WI38 (cell line): ENCODE data around the gene VPS4B.

Experiments
- H3K4me3 ChIP-seq: 2 replicates; pipeline ENCODE4 v1.5.1; 2011; ENCODE audit warnings: low read depth, mild to moderate bottlenecking, control low read depth, low read length
- CTCF ChIP-seq: IDR thresholded peaks from 2 replicates; pipeline ENCODE4 v1.5.1; 2012; ENCODE audit warnings: low read depth, mild to moderate bottlenecking, control low read depth, low read length

Gene VPS4B

GRCh38 chr18:63422087-63422863, at the start of gene VPS4B:
Gene VPS4B (minus strand): TSS chr18:63422476. CDS start chr18:63422259, 217 bp downstream.
- peak within 1 kb of the TSS; percentile 94 for H3K4me3 ChIP-seq
- no peak for TF ChIP-seq CTCF

DNA sequence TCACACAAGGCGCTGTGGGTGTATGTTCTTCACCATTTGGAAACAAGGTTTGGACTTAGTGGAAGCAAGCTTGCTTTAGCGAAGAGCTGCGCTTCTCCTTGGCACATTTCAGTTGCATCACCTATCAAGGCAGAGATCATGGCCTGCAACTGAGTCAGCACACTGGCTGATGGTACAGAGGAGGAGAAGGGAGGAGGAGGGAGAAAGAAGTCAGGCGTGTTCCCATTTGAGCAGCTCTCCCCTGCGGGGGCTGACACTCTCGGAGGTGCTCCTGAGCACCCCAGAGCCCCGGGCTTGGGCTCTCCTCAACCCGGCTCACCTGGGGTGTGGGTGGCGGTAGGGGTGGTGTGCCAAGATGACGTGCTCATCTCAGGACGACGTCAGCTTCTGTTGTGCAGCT, 48.5 kb upstream of the VPS4B start:
- no peak overlapping the region for H3K4me3 ChIP-seq
- TF ChIP-seq CTCF, result no peak

- no peak overlapping the region for H3K4me3 ChIP-seq
- TF ChIP-seq CTCF, result no peak
These were observed 46.3 kb upstream of the VPS4B start for GRCh38 chr18:63468575-63468974.

DNA sequence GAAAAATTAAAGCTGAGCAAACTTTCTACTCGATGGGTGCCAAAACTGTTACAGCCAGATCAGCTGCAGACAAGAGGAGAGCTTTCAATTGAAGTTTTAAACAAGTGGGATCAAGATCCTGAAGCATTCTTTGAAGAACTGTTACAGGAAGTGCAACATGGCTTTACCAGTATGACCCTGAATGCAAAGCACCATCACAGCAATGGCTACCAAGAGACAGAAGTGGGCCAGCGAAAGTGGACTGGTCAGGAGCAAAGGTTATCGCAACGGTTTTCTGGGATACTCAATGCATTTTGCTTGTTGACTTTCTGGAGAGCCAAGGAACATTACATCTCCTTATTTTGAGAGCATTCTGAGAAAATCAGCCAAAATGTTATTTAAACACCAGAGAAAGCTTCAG, 45.4 kb upstream of the VPS4B start:
- TF ChIP-seq CTCF, result no peak
- no peak overlapping the region for H3K4me3 ChIP-seq

- H3K4me3 ChIP-seq, result no peak overlapping the region
- TF ChIP-seq CTCF, result no peak
These were observed 42.8 kb upstream of the VPS4B start for GRCh38 chr18:63465059-63465458.

- no peak for TF ChIP-seq CTCF
- H3K4me3 ChIP-seq, result no peak overlapping the region
These were observed 42.2 kb upstream of the VPS4B start for GRCh38 chr18:63464434-63464833.

DNA sequence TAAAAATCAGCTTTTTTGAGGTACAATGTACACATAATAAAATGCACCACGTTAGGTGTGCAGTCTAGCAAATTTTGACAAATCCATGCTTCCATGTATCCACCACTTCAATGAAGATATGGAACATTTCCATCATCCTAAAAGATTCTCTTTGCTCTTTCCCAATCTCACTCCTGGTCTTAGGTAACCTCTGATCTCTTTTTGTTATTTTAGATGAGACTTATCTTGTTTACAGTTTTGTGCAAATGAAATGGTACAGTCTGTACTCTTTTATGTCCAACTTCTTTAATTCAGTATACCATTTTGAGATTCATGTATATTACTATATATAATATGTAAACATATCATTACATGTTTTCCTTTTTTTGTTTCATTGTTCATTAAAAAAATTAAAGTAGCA, 38.1 kb upstream of the VPS4B start:
- H3K4me3 ChIP-seq, result no peak overlapping the region
- TF ChIP-seq CTCF, result no peak
